Measurements from ENCODE around the gene OTUD3.
"Not testable (repeated sequence)": the region's sequence is repeated elsewhere in the genome, so short reads cannot be mapped to it uniquely, and the experiment has no call there.

OTUD3 gene

GRCh38 chr1:19882111-19883071, at the start of gene OTUD3:
Gene OTUD3, plus strand, starts transcription at chr1:19882395. Its CDS starts 119 bp downstream, at chr1:19882514.
- peak; percentile 90 for DNase-seq

- no peak for DNase-seq
Measured at GRCh38 chr1:19835578-19835977, 46.6 kb upstream of the OTUD3 start.

GRCh38 chr1:19837866-19838265, 44.3 kb upstream of the OTUD3 start:
- no peak for DNase-seq

GRCh38 chr1:19840228-19840627, 42.0 kb upstream of the OTUD3 start:
- DNase-seq, result no peak

GRCh38 chr1:19844731-19845495, 37.3 kb upstream of the OTUD3 start:
- no peak for DNase-seq

GRCh38 chr1:19845555-19845954, 36.6 kb upstream of the OTUD3 start:
- DNase-seq, result no peak

GRCh38 chr1:19846338-19846737, 35.9 kb upstream of the OTUD3 start:
- no peak for DNase-seq

- not testable (repeated sequence) for DNase-seq
Measured at GRCh38 chr1:19847334-19847733, 34.9 kb upstream of the OTUD3 start.

- not testable (repeated sequence) for DNase-seq
Measured at GRCh38 chr1:19849307-19849706, 32.9 kb upstream of the OTUD3 start.

GRCh38 chr1:19850214-19850613, 32.0 kb upstream of the OTUD3 start:
- no peak for DNase-seq

GRCh38 chr1:19852036-19852435, 30.2 kb upstream of the OTUD3 start:
- DNase-seq, result no peak

- no peak for DNase-seq
Measured at GRCh38 chr1:19854866-19855265, 27.3 kb upstream of the OTUD3 start.

- no peak for DNase-seq
Measured at GRCh38 chr1:19858893-19859292, 23.3 kb upstream of the OTUD3 start.

GRCh38 chr1:19859876-19860275, 22.3 kb upstream of the OTUD3 start:
- no peak for DNase-seq

- no peak for DNase-seq
Measured at GRCh38 chr1:19860418-19860817, 21.8 kb upstream of the OTUD3 start.

- DNase-seq, result no peak
Measured at GRCh38 chr1:19861034-19861433, 21.2 kb upstream of the OTUD3 start.

GRCh38 chr1:19861842-19862530, 20.2 kb upstream of the OTUD3 start:
- no peak for DNase-seq

- no peak for DNase-seq
Measured at GRCh38 chr1:19862944-19863343, 19.3 kb upstream of the OTUD3 start.

- DNase-seq, result no peak
Measured at GRCh38 chr1:19864570-19865160, 17.5 kb upstream of the OTUD3 start.

- DNase-seq, result no peak
Measured at GRCh38 chr1:19866029-19866428, 16.2 kb upstream of the OTUD3 start.

- DNase-seq, result no peak
Measured at GRCh38 chr1:19866758-19867157, 15.4 kb upstream of the OTUD3 start.

GRCh38 chr1:19868575-19868974, 13.6 kb upstream of the OTUD3 start:
- not testable (repeated sequence) for DNase-seq

- DNase-seq, result not testable (repeated sequence)
Measured at GRCh38 chr1:19869453-19869852, 12.7 kb upstream of the OTUD3 start.
